Measurements from ENCODE around the gene XRCC3.

The XRCC3 gene

GRCh38 chr14:103721334-103722120 is 6.3 kb upstream of the XRCC3 start:
- Histone ChIP-seq H3K36me3 (peaks cover 4% of the 10 kb centered on the region; the same call in 1 of the 2 replicates), H3K27me3 (no peaks in the 10 kb centered on the region), H3K4me1 (peaks cover 5% of the 10 kb centered on the region; the same call in 1 of the 2 replicates), H3K4me3 (ENCODE audit: low read depth, low read length) (no peak overlapping the region), H3K9me3 (no peaks in the 10 kb centered on the region)
- TF ChIP-seq CTCF (IDR thresholded peaks at IDR 0.05; ENCODE audit: low read depth, low read length), result no peak
- DNase-seq, result no peak

GRCh38 chr14:103719751-103720150 is 4.5 kb upstream of the XRCC3 start:
- no peak for DNase-seq
- Histone ChIP-seq H3K36me3 (no peaks in the 10 kb centered on the region), H3K9me3 (no peaks in the 10 kb centered on the region), H3K4me1 (peaks cover 5% of the 10 kb centered on the region; the same call in 1 of the 2 replicates), H3K4me3 (ENCODE audit: low read depth, low read length) (no peak overlapping the region), H3K27me3 (no peaks in the 10 kb centered on the region)
- TF ChIP-seq CTCF (IDR thresholded peaks at IDR 0.05; ENCODE audit: low read depth, low read length), result no peak

- TF ChIP-seq CTCF (IDR thresholded peaks at IDR 0.05; ENCODE audit: low read depth, low read length), result no peak
- Histone ChIP-seq H3K4me3 (ENCODE audit: low read depth, low read length) (no peak overlapping the region), H3K4me1 (no peaks in the 10 kb centered on the region; the same call in 1 of the 2 replicates), H3K27me3 (no peaks in the 10 kb centered on the region), H3K36me3 (no peaks in the 10 kb centered on the region), H3K9me3 (no peaks in the 10 kb centered on the region)
- DNase-seq, result no peak
These were observed 3.3 kb upstream of the XRCC3 start for GRCh38 chr14:103718572-103718971.

- Histone ChIP-seq H3K27me3 (no peaks in the 10 kb centered on the region), H3K4me1 (no peaks in the 10 kb centered on the region; the same call in 1 of the 2 replicates), H3K9me3 (no peaks in the 10 kb centered on the region), H3K36me3 (peaks cover 5% of the 10 kb centered on the region; the same call in 1 of the 2 replicates), H3K4me3 (ENCODE audit: low read depth, low read length) (peak overlapping the region; percentile 76)
- no peak for DNase-seq
- no peak for TF ChIP-seq CTCF (IDR thresholded peaks at IDR 0.05; ENCODE audit: low read depth, low read length)
These were observed 1.7 kb upstream of the XRCC3 start for GRCh38 chr14:103716899-103717411.

- Histone ChIP-seq H3K4me3 (ENCODE audit: low read depth, low read length) (peak overlapping the region; percentile 76), H3K4me1 (peaks cover 3% of the 10 kb centered on the region; the same call in 1 of the 2 replicates), H3K36me3 (peaks cover 5% of the 10 kb centered on the region; the same call in 1 of the 2 replicates), H3K9me3 (no peaks in the 10 kb centered on the region), H3K27me3 (no peaks in the 10 kb centered on the region)
- TF ChIP-seq CTCF (IDR thresholded peaks at IDR 0.05; ENCODE audit: low read depth, low read length), result no peak
- no peak for DNase-seq
These were observed 995 bp upstream of the XRCC3 start for GRCh38 chr14:103716091-103716801.
